OCI-LY7 (cell line): ENCODE measurements around the gene GXYLT1. TPM values are rescaled to one million over a fixed set of nuclear protein-coding genes. Genes with fewer than 3 reads are reported as not detected.

Experiments used
- BruUV-seq: library from RNA; stranded (reverse); fragments of 400-500 nt; replicated peaks from 2 replicates; lab custom pipeline; 2021; lab: Mats Ljungman, UMichigan
- CTCF ChIA-PET: fragments of 300-600 bp; sonication (Branson Sonifier 250); formaldehyde crosslinking; loops from one replicate; lab custom pipeline; 2022; ENCODE audit warnings: antibody characterized with exemption; ENCODE audit not compliant: unreplicated experiment; lab: Charles Lee
- POLR2A ChIA-PET: fragments of 300-600 bp; sonication (Branson Sonifier 250); formaldehyde crosslinking; loops from one replicate; lab custom pipeline; 2022; ENCODE audit warnings: antibody characterized with exemption; lab: Charles Lee
- DNase-seq: peaks from one replicate; pipeline ENCODE4 v3.0.0-alpha.2; 2015; ENCODE audit warnings: low spot score
- H2AFZ ChIP-seq: fragments of 200-600 bp; sonication (generic), shearing (Covaris generic); 2 replicates; pipeline ENCODE4 v1.6.1; 2014; ENCODE audit warnings: mild to moderate bottlenecking, antibody characterized with exemption, low read length, moderate library complexity
- H3K27ac ChIP-seq: fragments of 200-600 bp; sonication (generic); 2 replicates; pipeline ENCODE4 v1.5.1; 2014; ENCODE audit warnings: mixed run types, low read depth, mild to moderate bottlenecking, moderate library complexity, low read length, inconsistent platforms; ENCODE audit not compliant: poor library complexity, severe bottlenecking
- H3K36me3 ChIP-seq: fragments of 200-600 bp; sonication (generic); 2 replicates; pipeline ENCODE4 v1.6.1; 2014; ENCODE audit warnings: mild to moderate bottlenecking, antibody characterized with exemption, low read length, moderate library complexity, mixed read lengths; ENCODE audit not compliant: insufficient read depth
- H3K4me1 ChIP-seq: fragments of 200-600 bp; sonication (generic); 2 replicates; pipeline ENCODE4 v1.5.1; 2014; ENCODE audit warnings: mild to moderate bottlenecking, low read length; ENCODE audit not compliant: insufficient read depth, poor library complexity, severe bottlenecking
- H3K4me2 ChIP-seq: fragments of 200-600 bp; sonication (generic); 2 replicates; pipeline ENCODE4 v1.6.1; 2014; ENCODE audit warnings: mild to moderate bottlenecking, low read length
- H3K4me3 ChIP-seq: fragments of 200-600 bp; sonication (generic); 2 replicates; pipeline ENCODE4 v1.5.1; 2014; ENCODE audit warnings: mild to moderate bottlenecking, low read depth, low read length; ENCODE audit not compliant: poor library complexity, severe bottlenecking
- H3K79me2 ChIP-seq: fragments of 200-600 bp; sonication (generic); 2 replicates; pipeline ENCODE4 v1.6.1; 2016; ENCODE audit warnings: low read depth, mild to moderate bottlenecking, low read length, moderate library complexity, mixed read lengths; ENCODE audit not compliant: insufficient read depth
- H3K9me2 ChIP-seq: fragments of 200-600 bp; sonication (generic); 2 replicates; pipeline ENCODE4 v1.6.1; 2016; ENCODE audit warnings: mild to moderate bottlenecking, low read length, mixed read lengths; ENCODE audit not compliant: insufficient read depth
- H3K9me3 ChIP-seq: fragments of 200-600 bp; sonication (generic); 2 replicates; pipeline ENCODE4 v1.6.1; 2014; ENCODE audit warnings: mild to moderate bottlenecking, mixed run types, low read length, mixed read lengths
- H4K20me1 ChIP-seq: fragments of 200-600 bp; sonication (generic); 2 replicates; pipeline ENCODE4 v1.6.1; 2014; ENCODE audit warnings: mild to moderate bottlenecking, antibody characterized with exemption, low read length, moderate library complexity, mixed read lengths; ENCODE audit not compliant: insufficient read depth
- EZH2phosphoT487 ChIP-seq: fragments of 200-600 bp; sonication (generic); IDR thresholded peaks from 2 replicates; pipeline ENCODE4 v1.6.1; 2018; ENCODE audit warnings: low read depth, borderline replicate concordance, mild to moderate bottlenecking, mixed run types, antibody characterized with exemption, low read length, moderate library complexity, mixed read lengths
- intact Hi-C: fragments of 100-400 bp; cut with micrococcal nuclease; formaldehyde crosslinking; loops from one replicate; pipeline ENCODE4 v1.10.0; 2022; ENCODE audit not compliant: unreplicated experiment
- total RNA-seq, 2 experiments: library from RNA; depleted of rRNA in 1 of 2; stranded (reverse); fragments of >200 nt in 1 of 2; shearing (Covaris generic) in 1 of 2; gene quantifications; 2 replicates each; pipeline ENCODE4 v1.2.3, GENCODE V29; 2014 to 2022
- TF ChIP-seq, protein P1 (sequence below): fragments of 200-600 bp; sonication (generic); conservative IDR thresholded peaks from 2 replicates; pipeline ENCODE4 v1.5.1; 2014; ENCODE audit warnings: mild to moderate bottlenecking, antibody characterized with exemption, low read length, moderate library complexity, mixed read lengths

GXYLT1 gene
- total RNA-seq, 2 experiments from 2014 or later, result 9.0 to 11.1 TPM

DNA sequence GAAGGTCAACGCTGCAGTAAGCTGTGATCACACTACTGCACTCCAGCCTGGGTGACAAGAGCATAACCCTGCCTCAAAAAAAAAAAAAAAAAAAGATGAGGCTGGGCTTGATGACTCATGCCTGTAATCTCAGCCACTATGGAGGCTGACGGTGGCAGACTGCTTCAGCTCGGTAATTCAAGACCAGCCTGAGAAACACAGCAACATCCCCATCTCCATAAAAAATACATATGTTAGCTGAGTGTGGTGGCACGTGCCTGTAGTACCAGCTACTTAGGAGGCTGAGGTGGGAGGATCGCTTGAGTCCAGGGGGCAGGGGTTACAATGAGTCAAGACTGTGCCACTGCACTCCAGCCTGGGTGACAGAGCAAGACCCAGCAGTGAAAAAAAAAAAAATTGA is 50.4 kb downstream of the GXYLT1 start:
- Histone ChIP-seq H3K79me2 (no peaks in the 10 kb centered on the region), H3K4me2 (no peak overlapping the region), H3K27ac (no peak overlapping the region), H2AFZ (no peak overlapping the region), H3K36me3 (peaks cover 33% of the 10 kb centered on the region), H3K9me3 (no peaks in the 10 kb centered on the region), H3K9me2 (no peaks in the 10 kb centered on the region), H3K4me3 (no peak overlapping the region), H4K20me1 (no peaks in the 10 kb centered on the region), H3K4me1 (no peaks in the 10 kb centered on the region)
- TF ChIP-seq, protein P1, sequence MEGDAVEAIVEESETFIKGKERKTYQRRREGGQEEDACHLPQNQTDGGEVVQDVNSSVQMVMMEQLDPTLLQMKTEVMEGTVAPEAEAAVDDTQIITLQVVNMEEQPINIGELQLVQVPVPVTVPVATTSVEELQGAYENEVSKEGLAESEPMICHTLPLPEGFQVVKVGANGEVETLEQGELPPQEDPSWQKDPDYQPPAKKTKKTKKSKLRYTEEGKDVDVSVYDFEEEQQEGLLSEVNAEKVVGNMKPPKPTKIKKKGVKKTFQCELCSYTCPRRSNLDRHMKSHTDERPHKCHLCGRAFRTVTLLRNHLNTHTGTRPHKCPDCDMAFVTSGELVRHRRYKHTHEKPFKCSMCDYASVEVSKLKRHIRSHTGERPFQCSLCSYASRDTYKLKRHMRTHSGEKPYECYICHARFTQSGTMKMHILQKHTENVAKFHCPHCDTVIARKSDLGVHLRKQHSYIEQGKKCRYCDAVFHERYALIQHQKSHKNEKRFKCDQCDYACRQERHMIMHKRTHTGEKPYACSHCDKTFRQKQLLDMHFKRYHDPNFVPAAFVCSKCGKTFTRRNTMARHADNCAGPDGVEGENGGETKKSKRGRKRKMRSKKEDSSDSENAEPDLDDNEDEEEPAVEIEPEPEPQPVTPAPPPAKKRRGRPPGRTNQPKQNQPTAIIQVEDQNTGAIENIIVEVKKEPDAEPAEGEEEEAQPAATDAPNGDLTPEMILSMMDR, result no peak
- no peak for TF ChIP-seq EZH2phosphoT487
- intact Hi-C loops, result no loop called here
- CTCF ChIA-PET, result no interaction called here
- POLR2A ChIA-PET, result interaction anchor here (0.7 kb wide), 1 partner anchor 680 kb away, joined by 3 read pairs; no protein-coding TSS in a partner anchor
- DNase-seq, result no peak
- no TSS peak for BruUV-seq

DNA sequence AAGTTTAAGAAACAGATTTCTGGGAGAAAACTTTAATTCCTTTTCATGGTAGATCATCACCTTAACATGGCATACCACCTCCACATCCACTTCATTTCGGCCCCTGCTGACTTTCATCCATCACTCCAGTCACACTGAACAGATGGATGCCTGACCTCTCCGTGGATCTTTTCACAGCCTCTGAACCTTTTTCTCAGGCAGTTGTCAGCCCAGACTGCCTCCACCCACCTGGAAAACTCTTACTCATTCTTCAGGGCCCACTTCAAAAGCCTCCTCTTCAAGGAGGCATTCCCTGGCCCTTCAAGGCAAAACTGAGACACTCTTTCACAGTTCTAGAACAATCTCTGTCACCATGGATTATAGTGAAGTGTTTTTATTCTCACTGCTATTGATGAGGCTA is 52.9 kb downstream of the GXYLT1 start:
- no TSS peak for BruUV-seq
- no peak overlapping the region for H3K27ac ChIP-seq
- H3K9me3 ChIP-seq, result no peaks in the 10 kb centered on the region
- no peaks in the 10 kb centered on the region for H4K20me1 ChIP-seq
- ChIA-PET POLR2A (interaction anchor here (1.4 kb wide), 1 partner anchor 11 kb away, joined by 3 read pairs; no protein-coding TSS in a partner anchor), CTCF (no interaction called here)
- no peak overlapping the region for H2AFZ ChIP-seq
- no peak overlapping the region for H3K4me2 ChIP-seq
- no peak for DNase-seq
- peaks cover 5% of the 10 kb centered on the region for H3K4me1 ChIP-seq
- no peak overlapping the region for H3K4me3 ChIP-seq
- intact Hi-C loops, result no loop called here
- H3K36me3 ChIP-seq, result peaks cover 26% of the 10 kb centered on the region
- no peaks in the 10 kb centered on the region for H3K79me2 ChIP-seq
- no peaks in the 10 kb centered on the region for H3K9me2 ChIP-seq
- TF ChIP-seq, protein P1, result no peak
- no peak for TF ChIP-seq EZH2phosphoT487

DNA sequence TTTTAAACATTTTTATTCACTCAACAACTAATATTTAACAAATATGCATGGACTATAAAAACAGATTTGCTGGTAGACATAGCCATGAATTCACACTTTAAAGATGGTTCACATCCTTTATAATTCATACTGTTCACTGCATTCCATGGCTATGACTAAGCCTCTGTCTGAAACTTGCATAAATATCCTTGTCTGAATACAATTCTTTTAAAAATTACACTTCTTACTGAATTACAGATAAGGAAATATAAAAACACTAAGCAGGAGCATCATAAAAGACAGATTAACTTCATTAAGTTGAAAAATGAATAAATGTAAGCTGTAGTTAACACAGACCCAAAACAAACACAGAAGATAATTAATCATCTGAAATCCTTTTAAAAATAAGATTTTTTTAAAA is 53.8 kb downstream of the GXYLT1 start:
- no peaks in the 10 kb centered on the region for H3K9me2 ChIP-seq
- H3K4me1 ChIP-seq, result peaks cover 5% of the 10 kb centered on the region
- H3K4me3 ChIP-seq, result no peak overlapping the region
- no peaks in the 10 kb centered on the region for H3K9me3 ChIP-seq
- H4K20me1 ChIP-seq, result no peaks in the 10 kb centered on the region
- peaks cover 25% of the 10 kb centered on the region for H3K36me3 ChIP-seq
- no TSS peak for BruUV-seq
- no peaks in the 10 kb centered on the region for H3K79me2 ChIP-seq
- DNase-seq, result no peak
- no peak overlapping the region for H2AFZ ChIP-seq
- CTCF ChIA-PET, result no interaction called here
- no peak overlapping the region for H3K4me2 ChIP-seq
- TF ChIP-seq EZH2phosphoT487, result no peak
- TF ChIP-seq, protein P1, result no peak
- POLR2A ChIA-PET, result interaction anchor here (1.4 kb wide), 1 partner anchor 12 kb away, joined by 3 read pairs; no protein-coding TSS in a partner anchor
- no peak overlapping the region for H3K27ac ChIP-seq
- intact Hi-C loops, result no loop called here
